Smooth muscle cell of the brain vasculature (primary cell): Measurements from ENCODE around the gene DHRS3.

Source experiments
- DNase-seq: peaks from one replicate; pipeline ENCODE4 v3.0.0-alpha.2; 2012; ENCODE audit warnings: low read depth, low spot score

Gene DHRS3

DNA sequence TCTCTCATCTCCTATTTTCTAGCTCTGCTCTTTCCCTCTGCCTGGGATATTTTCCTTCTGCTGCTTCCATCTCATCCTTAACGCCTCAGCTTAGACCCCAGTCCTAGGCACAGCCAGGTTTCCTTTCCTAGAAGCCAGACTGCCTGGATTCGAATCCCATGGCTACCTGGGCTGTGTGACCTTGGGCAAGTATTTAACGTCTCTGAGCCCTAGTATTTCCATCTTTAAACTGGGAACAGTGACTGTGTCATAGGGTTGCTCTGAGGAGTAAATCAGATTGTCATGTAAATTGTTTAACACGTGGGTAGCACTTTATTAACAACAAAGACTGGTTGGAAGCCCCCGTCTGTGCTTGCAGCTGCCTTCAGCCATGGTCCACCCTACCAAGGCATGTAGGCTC lies 18.4 kb downstream of the DHRS3 start:
- no peak for DNase-seq

- DNase-seq = no peak
Measured at GRCh38 chr1:12598974-12599373, 19.0 kb downstream of the DHRS3 start.

GRCh38 chr1:12597792-12598191 lies 20.2 kb downstream of the DHRS3 start:
- DNase-seq = no peak

DNA sequence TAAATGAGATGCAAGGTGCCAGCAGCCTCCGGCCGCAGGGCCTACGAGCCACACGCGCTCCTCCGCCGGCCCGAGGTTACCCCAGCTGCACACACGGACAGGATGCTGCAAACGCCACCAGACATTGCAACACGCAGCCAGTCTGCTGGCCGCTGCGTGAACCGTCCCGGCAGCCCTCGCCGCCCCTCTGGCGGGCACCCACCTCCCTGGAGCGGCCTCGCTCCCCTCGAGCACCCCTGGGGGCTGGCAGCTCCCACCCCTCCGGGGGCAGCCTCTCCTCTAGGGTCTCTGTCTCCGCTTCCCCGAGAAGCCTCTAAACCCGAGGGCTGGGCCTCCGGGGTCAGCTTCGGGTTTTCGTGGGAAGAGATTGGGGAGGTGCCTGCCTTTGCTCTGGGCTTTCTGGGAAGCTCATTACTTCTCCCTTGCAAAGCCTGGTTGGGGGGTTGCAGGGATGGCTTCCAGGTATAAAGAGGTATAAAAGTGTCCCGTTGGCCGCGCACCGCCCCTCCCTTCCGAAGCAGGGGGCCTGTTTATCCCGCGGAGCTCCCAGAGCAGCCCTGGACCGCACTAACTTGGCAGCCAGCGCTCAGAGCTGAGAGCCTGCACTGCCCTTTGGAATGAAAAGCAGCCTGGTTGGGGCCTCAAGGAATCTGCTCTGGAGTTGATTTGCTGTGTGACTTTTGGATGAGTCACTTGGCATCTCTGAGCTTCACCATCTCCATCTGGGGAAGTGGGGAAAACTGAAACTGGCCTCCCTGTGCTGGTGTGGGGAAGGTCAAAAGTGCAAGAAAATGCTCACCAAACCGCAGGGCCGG lies 21.8 kb downstream of the DHRS3 start:
- DNase-seq = no peak

- DNase-seq = no peak
Measured at GRCh38 chr1:12595757-12596006, 22.3 kb downstream of the DHRS3 start.

GRCh38 chr1:12594966-12595756 lies 22.8 kb downstream of the DHRS3 start:
- no peak for DNase-seq

DNA sequence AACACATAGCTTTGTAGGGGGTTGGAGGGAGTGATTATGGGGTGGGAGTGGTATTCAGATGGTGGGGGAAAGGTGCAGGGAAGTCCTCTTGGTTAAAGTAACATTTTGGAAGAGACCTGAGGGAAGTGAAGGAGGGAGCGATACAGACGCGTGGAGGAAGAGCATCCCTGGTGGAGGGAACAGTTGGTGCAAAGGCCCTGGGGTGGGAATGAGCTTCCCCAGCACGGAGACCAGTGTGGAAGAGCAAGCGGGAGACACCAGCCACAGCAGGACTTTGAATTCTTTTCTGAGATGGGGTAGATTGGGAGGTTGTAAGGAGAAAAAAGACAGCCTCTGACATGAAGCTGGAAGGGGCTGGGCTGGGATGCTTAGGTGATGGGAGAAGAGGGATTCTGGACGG lies 23.5 kb downstream of the DHRS3 start:
- no peak for DNase-seq

DNA sequence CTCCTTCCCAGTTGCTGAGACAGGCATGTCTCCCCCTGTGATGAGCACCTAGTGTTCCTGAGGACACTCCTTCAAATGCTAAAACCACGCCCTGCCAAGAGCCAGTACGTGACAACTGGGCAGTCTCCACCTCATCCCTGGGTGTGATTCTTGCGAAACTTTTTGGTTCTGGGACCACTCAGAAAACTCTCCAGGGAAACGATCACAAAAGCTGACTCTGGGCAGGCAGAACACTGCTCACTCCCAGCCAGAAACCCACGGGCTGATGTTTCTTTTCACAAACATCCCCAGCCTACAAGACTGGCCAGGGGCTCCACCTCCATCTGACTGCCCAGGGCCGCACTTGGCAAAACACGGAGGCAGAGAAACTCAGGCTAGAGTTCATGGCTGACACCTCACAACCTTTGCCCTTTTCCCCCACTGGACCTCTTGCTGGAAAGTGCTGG lies 24.4 kb downstream of the DHRS3 start:
- DNase-seq = no peak

DNA sequence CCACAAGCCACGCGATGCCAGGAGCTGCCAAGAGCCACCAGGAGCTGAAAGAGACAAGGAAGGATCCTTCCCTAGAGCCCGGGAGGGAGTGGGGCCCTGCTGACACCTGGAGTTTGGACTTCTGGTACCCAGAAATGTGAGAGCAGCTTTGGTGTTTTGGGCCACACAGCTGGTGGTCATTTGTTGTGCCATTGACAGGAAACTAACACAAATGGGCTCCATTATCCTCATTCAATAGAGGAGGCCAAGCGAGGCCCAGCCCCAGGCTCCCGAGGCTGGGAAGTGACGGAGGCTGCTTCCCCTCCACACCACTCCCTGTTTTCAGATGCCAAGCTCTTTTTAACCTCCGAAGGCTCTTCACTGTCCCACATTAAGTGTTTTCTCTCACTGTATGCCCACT lies 25.5 kb downstream of the DHRS3 start:
- DNase-seq = no peak

DNA sequence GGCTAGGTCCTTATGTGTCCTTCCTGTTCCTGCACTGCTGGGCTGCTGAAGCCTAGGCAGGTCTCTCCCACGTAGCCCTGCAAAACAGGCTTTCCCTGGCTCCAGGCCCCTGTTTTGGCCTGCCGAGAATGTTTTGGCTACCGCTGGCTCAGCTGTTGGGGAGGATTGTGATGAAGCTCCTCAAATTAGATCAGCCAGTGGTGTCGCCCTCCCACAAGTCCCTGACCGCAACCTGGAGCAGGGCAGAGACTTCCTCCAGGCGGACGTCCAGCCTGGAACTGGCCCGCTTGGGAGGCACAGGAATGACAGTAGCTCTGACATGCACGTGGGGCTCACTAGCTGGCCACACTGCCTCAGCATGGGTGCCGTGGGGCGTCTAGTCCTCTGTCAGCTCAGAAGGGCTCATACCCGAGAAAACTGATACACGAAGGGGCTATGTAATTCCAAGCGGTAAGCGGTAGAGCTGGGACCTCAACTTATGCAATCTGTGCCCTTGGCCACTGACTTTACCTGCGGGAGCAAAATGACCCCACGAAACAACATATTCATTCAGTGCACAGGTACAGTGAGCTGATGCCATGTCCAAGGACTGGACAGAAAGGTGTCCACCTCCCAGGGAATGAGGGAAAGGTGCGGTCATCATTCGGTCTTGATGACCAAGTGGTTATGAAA lies 26.6 kb downstream of the DHRS3 start:
- DNase-seq = no peak

DNA sequence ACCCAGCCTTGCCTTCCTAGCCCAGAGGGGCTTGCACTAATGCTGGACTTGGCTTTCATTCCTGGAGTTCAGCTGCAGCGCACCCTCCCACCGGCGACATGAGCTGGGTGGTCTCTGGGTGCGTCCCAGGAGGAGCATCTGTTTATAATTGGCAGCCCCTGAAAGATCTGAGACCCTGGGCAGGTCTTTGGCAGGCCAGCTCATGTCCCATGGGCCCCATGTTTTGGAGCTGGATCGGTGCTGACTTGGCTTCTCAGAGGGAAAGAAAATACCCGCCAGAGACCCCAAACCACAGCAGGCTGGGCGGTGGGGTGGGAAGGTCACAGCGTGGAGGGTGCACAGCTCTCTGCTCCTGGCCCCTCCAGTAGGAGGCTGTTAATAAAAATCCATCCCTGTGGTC lies 29.3 kb downstream of the DHRS3 start:
- DNase-seq = no peak

- no peak for DNase-seq
Measured at GRCh38 chr1:12587981-12588640, 29.9 kb downstream of the DHRS3 start.

DNA sequence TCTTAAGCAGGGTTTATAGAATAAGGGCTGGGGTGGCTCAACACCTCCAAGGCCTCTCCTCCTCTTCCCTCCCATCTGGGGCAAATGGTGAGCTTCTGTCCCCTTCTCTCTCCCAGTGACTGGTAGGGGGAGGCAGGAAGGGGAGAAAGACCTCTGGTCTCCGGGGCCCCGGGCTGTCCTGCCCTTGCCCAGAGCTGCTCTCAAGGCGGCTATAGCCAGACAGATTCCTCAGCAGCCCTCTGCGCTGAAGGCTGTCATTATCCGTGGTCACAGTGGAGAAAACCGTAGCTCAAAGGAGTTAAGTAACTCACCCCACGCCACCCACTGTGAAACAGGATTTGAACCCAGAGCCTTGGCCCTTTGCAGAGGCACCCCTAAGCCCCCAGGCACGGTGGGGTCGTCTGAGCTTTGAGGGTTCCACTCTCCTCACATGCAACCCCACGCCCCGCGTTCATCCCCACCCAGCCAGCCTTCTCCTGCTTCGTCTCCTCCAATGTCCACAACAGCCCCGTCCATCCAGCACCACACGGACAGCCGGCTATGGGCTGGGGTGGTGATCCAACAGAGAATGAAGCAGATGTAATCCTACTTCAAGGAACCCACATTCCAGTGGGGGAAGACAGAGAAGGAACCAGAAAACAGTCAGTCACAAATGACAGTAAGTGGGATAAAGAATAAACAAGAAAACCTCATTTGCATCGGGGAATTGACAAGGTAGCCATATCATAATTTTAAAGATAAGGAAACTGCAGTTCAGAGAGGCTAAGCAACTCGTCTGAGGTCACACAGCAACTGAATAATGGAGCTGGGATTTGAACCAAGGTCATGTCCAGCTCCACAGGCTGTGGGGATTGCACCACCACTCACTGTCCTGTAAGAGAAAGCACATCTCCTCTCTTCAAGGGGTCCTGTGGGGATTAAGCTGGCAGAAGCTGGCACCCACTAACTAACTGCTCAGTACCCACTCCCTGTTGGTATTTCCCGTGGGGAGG lies 31.8 kb downstream of the DHRS3 start:
- no peak for DNase-seq

DNA sequence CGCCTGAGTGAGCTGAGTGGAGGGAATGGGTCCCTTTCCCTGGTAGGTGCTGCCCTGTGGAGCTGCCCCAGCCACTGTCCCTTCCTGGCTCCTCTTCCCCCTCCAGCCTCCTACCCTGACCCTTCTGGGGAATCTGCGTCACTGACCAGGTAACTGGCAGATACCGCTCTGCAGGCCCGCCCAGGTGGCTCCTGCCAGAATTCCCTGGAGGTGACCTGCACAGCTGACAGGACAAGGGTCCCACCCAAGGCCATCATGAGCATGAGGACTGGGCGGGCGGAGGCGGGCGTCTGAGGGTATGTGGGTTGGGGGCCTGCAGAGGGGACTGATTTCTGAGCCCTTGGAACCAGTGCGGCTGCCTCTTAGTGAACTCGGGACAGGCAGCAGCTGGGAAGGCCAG lies 32.5 kb downstream of the DHRS3 start:
- no peak for DNase-seq

GRCh38 chr1:12584900-12585525 lies 33.0 kb downstream of the DHRS3 start:
- no peak for DNase-seq

DNA sequence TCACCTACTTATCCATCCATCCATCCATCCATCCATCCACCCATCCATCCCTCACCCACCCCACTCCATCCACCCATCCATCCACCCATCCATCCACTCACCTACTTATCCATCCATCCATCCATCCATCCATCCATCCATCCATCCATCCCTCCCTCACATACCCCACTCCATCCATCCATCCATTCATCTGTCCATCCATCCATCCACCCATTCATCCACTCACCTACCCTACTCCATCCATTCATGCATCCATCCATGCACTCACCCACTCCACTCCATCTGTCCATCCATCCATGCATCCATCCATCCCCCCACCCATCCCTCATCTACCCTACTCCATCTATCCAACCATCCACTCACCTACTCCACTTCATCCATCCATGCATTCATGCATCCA lies 34.5 kb downstream of the DHRS3 start:
- DNase-seq = no peak

GRCh38 chr1:12582649-12583048 lies 35.4 kb downstream of the DHRS3 start:
- no peak for DNase-seq

DNA sequence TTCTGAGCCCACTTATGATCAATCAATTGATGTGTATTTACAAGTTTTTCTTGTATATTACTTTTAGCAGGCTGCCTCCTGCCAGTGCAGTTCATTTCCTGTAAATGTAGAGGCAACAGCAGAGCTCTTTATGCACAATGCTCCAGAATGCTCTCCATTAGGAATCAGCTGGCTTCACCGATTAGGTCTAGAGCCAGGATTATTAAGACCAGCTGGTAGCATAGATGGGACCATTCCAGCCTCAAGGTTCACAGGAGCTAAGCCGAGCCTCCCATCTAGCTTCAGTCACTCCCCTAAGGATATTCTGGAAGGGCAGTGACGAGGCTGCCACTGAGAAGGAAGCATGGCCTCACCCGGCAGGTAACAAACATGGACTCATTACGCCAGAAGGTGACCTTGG lies 36.8 kb downstream of the DHRS3 start:
- no peak for DNase-seq

- no peak for DNase-seq
Measured at GRCh38 chr1:12580054-12580887, 37.7 kb downstream of the DHRS3 start.
